Spleen (tissue), 7 donors: ENCODE results near the gene CEP72.

Experiments used
- CTCF ChIP-seq, 11 experiments: fragments of 200-600 bp in 7 of 11; fragments of 450-650 bp in 4 of 11; sonication (generic) in 4 of 11; IDR thresholded peaks in 8 of 11; conservative IDR thresholded peaks in 3 of 11; 1 replicate in 7 of 11; 2 replicates in 4 of 11; pipeline versions ENCODE4 v1.4.0 to v1.8.0; 2016 to 2021; ENCODE audit warnings: antibody characterized with exemption in 11 of 11, inconsistent platforms in 4 of 11, mild to moderate bottlenecking in 1 of 11
- POLR2A ChIP-seq, 3 donors: fragments of 450-650 bp; IDR thresholded peaks; one replicate each; pipeline ENCODE4 v1.5.1; 2017; ENCODE audit warnings: antibody characterized with exemption in 3 of 3, mild to moderate bottlenecking in 1 of 3
- POLR2AphosphoS5 ChIP-seq, 3 donors: sonication (generic); formaldehyde crosslinking; IDR thresholded peaks; one replicate each; pipeline ENCODE4 v1.5.1; 2017; ENCODE audit warnings: antibody characterized with exemption in 3 of 3
- donor health status: DM: no; HTN: no; CAD: no; lungs with moderate emphysema.
- donor health status: DM: no; HTN: no; CAD: no.
- donor health status: DM: no; HTN: no; CAD: no.

- TF ChIP-seq CTCF (IDR thresholded peaks at IDR 0.05 in 8 of 11, conservative IDR thresholded peaks at IDR 0.05 in 3 of 11): no peak
- TF ChIP-seq POLR2AphosphoS5 (IDR thresholded peaks at IDR 0.05): no peak
- no peak for TF ChIP-seq POLR2A (IDR thresholded peaks at IDR 0.05)
Observed at GRCh38 chr5:665541-665955, 53.4 kb downstream of the CEP72 start.
